ENCODE measurements around the gene FLNB.

- TF ChIP-seq POLR2A (IDR thresholded peaks at IDR 0.05) = no peak
- TF ChIP-seq, protein P1, sequence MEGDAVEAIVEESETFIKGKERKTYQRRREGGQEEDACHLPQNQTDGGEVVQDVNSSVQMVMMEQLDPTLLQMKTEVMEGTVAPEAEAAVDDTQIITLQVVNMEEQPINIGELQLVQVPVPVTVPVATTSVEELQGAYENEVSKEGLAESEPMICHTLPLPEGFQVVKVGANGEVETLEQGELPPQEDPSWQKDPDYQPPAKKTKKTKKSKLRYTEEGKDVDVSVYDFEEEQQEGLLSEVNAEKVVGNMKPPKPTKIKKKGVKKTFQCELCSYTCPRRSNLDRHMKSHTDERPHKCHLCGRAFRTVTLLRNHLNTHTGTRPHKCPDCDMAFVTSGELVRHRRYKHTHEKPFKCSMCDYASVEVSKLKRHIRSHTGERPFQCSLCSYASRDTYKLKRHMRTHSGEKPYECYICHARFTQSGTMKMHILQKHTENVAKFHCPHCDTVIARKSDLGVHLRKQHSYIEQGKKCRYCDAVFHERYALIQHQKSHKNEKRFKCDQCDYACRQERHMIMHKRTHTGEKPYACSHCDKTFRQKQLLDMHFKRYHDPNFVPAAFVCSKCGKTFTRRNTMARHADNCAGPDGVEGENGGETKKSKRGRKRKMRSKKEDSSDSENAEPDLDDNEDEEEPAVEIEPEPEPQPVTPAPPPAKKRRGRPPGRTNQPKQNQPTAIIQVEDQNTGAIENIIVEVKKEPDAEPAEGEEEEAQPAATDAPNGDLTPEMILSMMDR (IDR thresholded peaks at IDR 0.05) = no peak
Measured at GRCh38 chr3:58184982-58185360, 176.7 kb downstream of the FLNB start.
